Body of pancreas (tissue), 4 donors: ENCODE results near the gene CEACAM19.

ENCODE experiments used
- POLR2A ChIP-seq, 3 donors: fragments of 450-650 bp; IDR thresholded peaks; one replicate each; pipeline ENCODE4 v1.6.1; 2016; ENCODE audit warnings: antibody characterized with exemption in 3 of 3, mild to moderate bottlenecking in 2 of 3
- TF ChIP-seq, protein P1 (sequence below), 7 experiments: fragments of 450-650 bp in 4 of 7; fragments of 200-600 bp in 3 of 7; sonication (generic) in 3 of 7; IDR thresholded peaks; one replicate each; pipeline ENCODE4 v1.5.1; 2016 to 2019; ENCODE audit warnings: antibody characterized with exemption in 7 of 7

DNA sequence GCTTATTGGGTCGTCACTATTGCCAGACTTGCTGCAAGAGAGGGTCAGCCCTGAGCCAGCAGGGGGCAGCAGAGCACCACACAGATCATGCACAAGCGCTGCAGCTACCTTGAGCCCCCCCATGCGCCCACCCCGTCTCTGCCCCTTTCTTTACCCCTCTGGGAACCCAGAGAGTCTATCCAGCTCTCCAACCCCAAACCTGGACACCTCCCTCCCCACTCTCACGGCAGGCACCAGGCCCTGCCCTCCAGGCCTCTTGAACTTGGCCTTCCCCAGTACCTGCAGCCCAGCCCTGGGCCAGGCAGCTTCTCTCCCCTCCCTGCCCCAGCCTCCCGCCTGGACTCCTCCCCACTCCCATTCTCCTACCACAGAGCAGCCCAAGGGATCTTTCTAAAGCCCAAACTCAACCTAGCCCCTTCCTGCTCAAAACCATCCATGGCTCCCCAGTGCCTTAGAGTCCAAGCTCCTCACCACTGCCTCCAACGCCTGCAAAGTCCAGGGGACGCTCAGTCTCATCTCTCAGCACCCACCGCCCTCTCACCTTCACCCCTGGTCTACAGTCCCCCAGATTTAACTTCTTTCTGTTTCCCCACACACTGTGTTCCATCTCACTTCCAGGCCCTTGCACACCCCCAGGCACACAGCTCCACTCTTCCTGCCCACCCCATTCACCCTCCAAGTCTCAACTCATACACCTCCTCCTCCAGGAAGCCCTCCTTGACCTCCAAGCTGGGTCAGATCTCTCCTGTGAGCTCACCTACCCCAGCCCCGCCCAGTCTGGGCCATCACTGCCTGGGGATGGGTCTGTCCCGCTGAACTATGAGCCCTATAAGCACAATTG, 18.2 kb downstream of the CEACAM19 start:
- TF ChIP-seq POLR2A (IDR thresholded peaks at IDR 0.05) = no peak
- TF ChIP-seq, protein P1, sequence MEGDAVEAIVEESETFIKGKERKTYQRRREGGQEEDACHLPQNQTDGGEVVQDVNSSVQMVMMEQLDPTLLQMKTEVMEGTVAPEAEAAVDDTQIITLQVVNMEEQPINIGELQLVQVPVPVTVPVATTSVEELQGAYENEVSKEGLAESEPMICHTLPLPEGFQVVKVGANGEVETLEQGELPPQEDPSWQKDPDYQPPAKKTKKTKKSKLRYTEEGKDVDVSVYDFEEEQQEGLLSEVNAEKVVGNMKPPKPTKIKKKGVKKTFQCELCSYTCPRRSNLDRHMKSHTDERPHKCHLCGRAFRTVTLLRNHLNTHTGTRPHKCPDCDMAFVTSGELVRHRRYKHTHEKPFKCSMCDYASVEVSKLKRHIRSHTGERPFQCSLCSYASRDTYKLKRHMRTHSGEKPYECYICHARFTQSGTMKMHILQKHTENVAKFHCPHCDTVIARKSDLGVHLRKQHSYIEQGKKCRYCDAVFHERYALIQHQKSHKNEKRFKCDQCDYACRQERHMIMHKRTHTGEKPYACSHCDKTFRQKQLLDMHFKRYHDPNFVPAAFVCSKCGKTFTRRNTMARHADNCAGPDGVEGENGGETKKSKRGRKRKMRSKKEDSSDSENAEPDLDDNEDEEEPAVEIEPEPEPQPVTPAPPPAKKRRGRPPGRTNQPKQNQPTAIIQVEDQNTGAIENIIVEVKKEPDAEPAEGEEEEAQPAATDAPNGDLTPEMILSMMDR (IDR thresholded peaks at IDR 0.05) = peak; percentile 74 to 96 (median 96)
